HEK293T (cell line): ENCODE measurements around the gene NOSIP.
"Not testable (repeated sequence)": the region's sequence is repeated elsewhere in the genome, so short reads cannot be mapped to it uniquely, and the experiment has no call there.

Experiments used
- CTCF ChIA-PET: fragments of 350-600 bp; formaldehyde crosslinking; extraction: SDS; loops from one replicate; lab custom pipeline; 2021; ENCODE audit warnings: antibody characterized with exemption, inconsistent platforms; lab: Yijun Ruan, JAX
- POLR2A ChIA-PET: fragments of 350-600 bp; formaldehyde crosslinking; extraction: SDS; loops from one replicate; lab custom pipeline; 2020; ENCODE audit warnings: antibody characterized with exemption, inconsistent platforms; lab: Yijun Ruan, JAX
- DNase-seq: peaks from one replicate; pipeline ENCODE4 v3.0.0; 2012; ENCODE audit warnings: mixed read lengths; ENCODE audit errors: extremely low spot score
- ARNT ChIP-seq: fragments of 450-650 bp; IDR thresholded peaks from 2 replicates; pipeline ENCODE4 v1.6.1; 2017; ENCODE audit warnings: mild to moderate bottlenecking
- BHLHE40 ChIP-seq: fragments of 450-650 bp; IDR thresholded peaks from 2 replicates; pipeline ENCODE4 v1.6.1; 2016; ENCODE audit warnings: mild to moderate bottlenecking, moderate library complexity, borderline replicate concordance
- CTBP1 ChIP-seq: fragments of 450-650 bp; IDR thresholded peaks from 2 replicates; pipeline ENCODE4 v1.6.1; 2016; ENCODE audit warnings: borderline replicate concordance
- ELF4 ChIP-seq: fragments of 450-650 bp; IDR thresholded peaks from 2 replicates; pipeline ENCODE4 v1.6.1; 2017; ENCODE audit warnings: antibody characterized with exemption
- FOXA1 ChIP-seq: fragments of 450-650 bp; IDR thresholded peaks from 2 replicates; pipeline ENCODE4 v1.6.1; 2016; ENCODE audit warnings: mild to moderate bottlenecking
- FOXK2 ChIP-seq: fragments of 450-650 bp; IDR thresholded peaks from 2 replicates; pipeline ENCODE4 v1.6.1; 2016; ENCODE audit warnings: mild to moderate bottlenecking
- FOXM1 ChIP-seq: fragments of 450-650 bp; IDR thresholded peaks from 2 replicates; pipeline ENCODE4 v1.6.1; 2017; ENCODE audit warnings: mild to moderate bottlenecking, borderline replicate concordance
- HDGF ChIP-seq: fragments of 450-650 bp; IDR thresholded peaks from 2 replicates; pipeline ENCODE4 v1.6.1; 2017; ENCODE audit warnings: antibody characterized with exemption, borderline replicate concordance
- L3MBTL2 ChIP-seq: fragments of 450-650 bp; conservative IDR thresholded peaks from 2 replicates; pipeline ENCODE4 v1.6.1; 2016; ENCODE audit warnings: mild to moderate bottlenecking
- LEF1 ChIP-seq: fragments of 450-650 bp; IDR thresholded peaks from 2 replicates; pipeline ENCODE4 v1.6.1; 2017; ENCODE audit warnings: mild to moderate bottlenecking, borderline replicate concordance
- NFRKB ChIP-seq: fragments of 450-650 bp; IDR thresholded peaks from 2 replicates; pipeline ENCODE4 v1.6.1; 2016; ENCODE audit warnings: mild to moderate bottlenecking, moderate library complexity
- PKNOX1 ChIP-seq: fragments of 450-650 bp; IDR thresholded peaks from 2 replicates; pipeline ENCODE4 v1.6.1; 2016
- SP1 ChIP-seq: fragments of 450-650 bp; IDR thresholded peaks from 2 replicates; pipeline ENCODE4 v1.6.1; 2017
- SUZ12 ChIP-seq: fragments of 450-650 bp; IDR thresholded peaks from 2 replicates; pipeline ENCODE4 v1.6.1; 2016; ENCODE audit warnings: mild to moderate bottlenecking
- TARDBP ChIP-seq: fragments of 450-650 bp; IDR thresholded peaks from 2 replicates; pipeline ENCODE4 v1.6.1; 2016
- ZNF384 ChIP-seq: fragments of 450-650 bp; IDR thresholded peaks from 2 replicates; pipeline ENCODE4 v1.6.1; 2016

NOSIP gene

GRCh38 chr19:49580264-49581006 lies at the start of gene NOSIP:
Gene NOSIP, minus strand, starts transcription at chr19:49580556. Its CDS starts 19,865 bp downstream, at chr19:49560691.
- ChIA-PET POLR2A (interaction anchor here (0.6 to 3.9 kb wide), 18 partner anchors 10 to 137 kb away, joined by 3 to 29 read pairs (median 4); partner anchors contain the start of genes PRMT1, PRR12, RPS11 and RRAS), CTCF (interaction anchor here (0.7 to 2.1 kb wide), 3 partner anchors 10 to 100 kb away, joined by 3 to 10 read pairs (median 4); no protein-coding TSS in a partner anchor)
- TF ChIP-seq PKNOX1, result peak; percentile 91
- TF ChIP-seq SP1, result no peak
- no peak for TF ChIP-seq TARDBP
- TF ChIP-seq BHLHE40, result no peak
- no peak for TF ChIP-seq NFRKB
- peak; percentile 95 for TF ChIP-seq CTBP1
- no peak for TF ChIP-seq FOXK2
- no peak for TF ChIP-seq HDGF
- TF ChIP-seq L3MBTL2, result peak; percentile 44; the same call in 1 of the 2 replicates
- TF ChIP-seq FOXA1, result no peak
- TF ChIP-seq FOXM1, result 0 out of 2 replicates have a peak, but pooled peaks have one; percentile 29
- TF ChIP-seq SUZ12, result no peak
- no peak for TF ChIP-seq ZNF384
- TF ChIP-seq ELF4, result peak; percentile 93
- no peak for TF ChIP-seq LEF1
- TF ChIP-seq ARNT, result no peak
- DNase-seq, result peak; percentile 93

- CTCF ChIA-PET, result no interaction called here
- no peak for DNase-seq
- POLR2A ChIA-PET, result interaction anchor here (1.2 to 2.8 kb wide), 2 partner anchors 11 to 12 kb away, joined by 3 to 9 read pairs; partner anchors contain the start of genes RRAS and SCAF1
- TF ChIP-seq BHLHE40 (no peak), NFRKB (no peak), FOXM1 (no peak)
These were observed 49.3 kb upstream of the NOSIP start for GRCh38 chr19:49629659-49630058.

- CTCF ChIA-PET, result no interaction called here
- POLR2A ChIA-PET, result no interaction called here
These were observed 45.9 kb upstream of the NOSIP start for GRCh38 chr19:49626226-49626625.

GRCh38 chr19:49624967-49625910 lies 44.9 kb upstream of the NOSIP start:
- ChIA-PET POLR2A (interaction anchor here (1.0 kb wide), 1 partner anchor 15 kb away, joined by 4 read pairs; the partner anchor contains the start of gene RRAS), CTCF (no interaction called here)
- no peak for TF ChIP-seq ARNT
- TF ChIP-seq ZNF384, result no peak
- TF ChIP-seq PKNOX1, result no peak
- no peak for TF ChIP-seq L3MBTL2
- DNase-seq, result no peak

More at GRCh38 chr19:49626226-49626625, 45.9 kb upstream of the NOSIP start:
- no peak for TF ChIP-seq ARNT
- TF ChIP-seq ZNF384, result no peak
- TF ChIP-seq L3MBTL2, result no peak
- TF ChIP-seq CTBP1, result no peak
- TF ChIP-seq SUZ12, result no peak
- TF ChIP-seq FOXK2, result no peak
- no peak for TF ChIP-seq ELF4
- no peak for TF ChIP-seq PKNOX1
- no peak for TF ChIP-seq FOXM1
- DNase-seq, result no peak

- CTCF ChIA-PET, DNase-seq: not testable (repeated sequence)
- POLR2A ChIA-PET, result interaction anchor here (1.0 to 1.6 kb wide), 2 partner anchors 23 to 38 kb away, joined by 3 read pairs; partner anchors contain the start of gene NOSIP
These were observed 37.5 kb upstream of the NOSIP start for GRCh38 chr19:49617860-49618259.

- no peak for DNase-seq
- TF ChIP-seq ARNT (no peak), PKNOX1 (no peak), BHLHE40 (no peak), FOXK2 (no peak), FOXA1 (no peak), ELF4 (no peak), CTBP1 (no peak), HDGF (no peak), ZNF384 (no peak), NFRKB (no peak), SP1 (no peak), LEF1 (no peak), L3MBTL2 (no peak), TARDBP (no peak), FOXM1 (no peak), SUZ12 (no peak)
- CTCF ChIA-PET, result no interaction called here
- POLR2A ChIA-PET, result no interaction called here
These were observed 36.6 kb upstream of the NOSIP start for GRCh38 chr19:49616945-49617344.
